Smooth muscle cell of the pulmonary artery (primary cell): Measurements from ENCODE around the gene SCNN1G. TPM values are rescaled to one million over a fixed set of nuclear protein-coding genes. Genes with fewer than 3 reads are reported as not detected.

Experiments used
- total RNA-seq: library from RNA; depleted of rRNA; stranded (reverse); fragments of >200 nt; gene quantifications from 2 replicates; pipeline ENCODE4 v1.2.3, GENCODE V29; 2014

Gene SCNN1G
- total RNA-seq, result not detected in 2 replicates

GRCh38 chr16:23182679-23183542 lies at the start of gene SCNN1G:
Gene SCNN1G (plus strand): TSS chr16:23182745. CDS start chr16:23186272, 3,527 bp downstream.

GRCh38 chr16:23149267-23149992 lies 33.1 kb upstream of the SCNN1G start, which contains the start of gene USP31:
Gene USP31 (minus strand): TSS chr16:23149452. CDS start chr16:23149270, 182 bp downstream.

Other genes starting within 250 kb of the SCNN1G start
- gene USP31, start 33.3 kb upstream of the SCNN1G start, total RNA-seq, result 6.6 and 11.3 TPM in 2 replicates
- gene SCNN1B, start 119.6 kb downstream of the SCNN1G start, total RNA-seq, result not detected in 2 replicates